K562 (cell line): ENCODE data around the gene SCFD2. TPM values are rescaled to one million over a fixed set of nuclear protein-coding genes. Genes with fewer than 3 reads are reported as not detected.

ENCODE experiments used
- BCL6 ChIP-seq: fragments of 250-450 bp; sonication (Bioruptor Pico); IDR thresholded peaks from 2 replicates; pipeline ENCODE4 v1.4.0; 2020
- BCOR ChIP-seq: fragments of 450-650 bp; IDR thresholded peaks from 2 replicates; pipeline ENCODE4 v1.6.1; 2016
- CTBP1 ChIP-seq: fragments of 450-650 bp; IDR thresholded peaks from 2 replicates; pipeline ENCODE4 v1.6.1; 2016; ENCODE audit warnings: borderline replicate concordance
- ELF2 ChIP-seq: fragments of 250-450 bp; sonication (Bioruptor Pico); IDR thresholded peaks from 2 replicates; pipeline ENCODE4 v1.5.0; 2021; ENCODE audit warnings: mild to moderate bottlenecking
- ETS2 ChIP-seq: IDR thresholded peaks from 2 replicates; pipeline ENCODE4 v1.6.1; 2016; ENCODE audit warnings: borderline replicate concordance, missing genetic modification characterization, mild to moderate bottlenecking, moderate library complexity, missing compliant biosample characterization; ENCODE audit not compliant: poor library complexity, severe bottlenecking
- FOS ChIP-seq: IDR thresholded peaks from 3 replicates; pipeline ENCODE4 v1.6.1; 2011; ENCODE audit not compliant: insufficient read length; ENCODE audit errors: extremely low read depth
- GATAD2A ChIP-seq: fragments of 450-650 bp; IDR thresholded peaks from 2 replicates; pipeline ENCODE4 v1.6.1; 2017
- JUNB ChIP-seq: fragments of 450-650 bp; formaldehyde crosslinking; conservative IDR thresholded peaks from 2 replicates; pipeline ENCODE4 v1.4.0; 2020; ENCODE audit warnings: mild to moderate bottlenecking
- KAT2B ChIP-seq: IDR thresholded peaks from one replicate; pipeline ENCODE4 v1.6.1; 2012; ENCODE audit warnings: low read depth, mild to moderate bottlenecking, control low read depth, inconsistent platforms, low read length, moderate library complexity
- RBM25 ChIP-seq: fragments of 200-400 bp; formaldehyde crosslinking; IDR thresholded peaks from 2 replicates; pipeline ENCODE4 v1.6.1; 2018; ENCODE audit warnings: low read length, low read depth, moderate library complexity; ENCODE audit not compliant: severe bottlenecking
- SAP30 ChIP-seq: fragments of 200-600 bp; sonication (generic); IDR thresholded peaks from 2 replicates; pipeline ENCODE4 v1.6.1; 2012; ENCODE audit warnings: borderline replicate concordance, low read depth, mild to moderate bottlenecking, moderate library complexity, low read length, control low read depth, inconsistent platforms; ENCODE audit not compliant: insufficient read depth, poor library complexity, severe bottlenecking
- SMAD3 ChIP-seq: fragments of 450-650 bp; formaldehyde crosslinking; conservative IDR thresholded peaks from 2 replicates; pipeline ENCODE4 v1.4.0; 2020; ENCODE audit warnings: mild to moderate bottlenecking
- SMARCB1 ChIP-seq: IDR thresholded peaks from 2 replicates; pipeline ENCODE4 v1.6.1; 2011; ENCODE audit warnings: improper control_type of control experiment, low read depth; ENCODE audit not compliant: insufficient read length
- SPI1 ChIP-seq: IDR thresholded peaks from 2 replicates; pipeline ENCODE4 v1.6.1; 2011; ENCODE audit warnings: low read depth, low read length, control low read depth, borderline replicate concordance
- YBX1 ChIP-seq: fragments of 450-650 bp; IDR thresholded peaks from 2 replicates; pipeline ENCODE4 v1.7.1; 2016; ENCODE audit warnings: mild to moderate bottlenecking
- ZFP30 ChIP-seq: fragments of 250-450 bp; sonication (Bioruptor Pico); IDR thresholded peaks from 2 replicates; pipeline ENCODE4 v1.8.0; 2022; ENCODE audit warnings: moderate library complexity, mild to moderate bottlenecking, inconsistent platforms, borderline replicate concordance
- ZKSCAN1 ChIP-seq: fragments of 150-350 bp; IDR thresholded peaks from 2 replicates; pipeline ENCODE4 v1.6.1; 2016; ENCODE audit warnings: low read depth, low read length
- ZNF79 ChIP-seq: fragments of 250-450 bp; sonication (Bioruptor Pico); IDR thresholded peaks from 2 replicates; pipeline ENCODE4 v1.4.0; 2020; ENCODE audit warnings: low read depth, mild to moderate bottlenecking, moderate library complexity
- polyA plus RNA-seq, 8 experiments: library from polyadenylated mRNA; depleted of rRNA in 4 of 8; stranded (reverse) in 5 of 8; unstranded in 3 of 8; fragments of >200 nt; fragmentation: Nextera tagmentation in 2 of 8; fragmentation: Illumina TruSeq in 1 of 8; extraction: Ambion mirVana in 2 of 8; extraction: Trizol in 1 of 8; gene quantifications; 2 replicates each; pipeline versions ENCODE4 v1.2.1 to v1.2.3, GENCODE V29; 2011 to 2014; ENCODE audit warnings: inconsistent platforms in 1 of 8, missing spikeins in 1 of 8
- total RNA-seq, 7 experiments: library from RNA; depleted of rRNA in 6 of 7; stranded (reverse); fragments of >200 nt in 6 of 7; fragmentation: Illumina TruSeq in 2 of 7; extraction: Trizol in 2 of 7; gene quantifications; 2 replicates each; pipeline versions ENCODE4 v1.2.1 to v1.2.3, GENCODE V29; 2011 to 2021; ENCODE audit warnings: low replicate concordance in 1 of 7
- TF ChIP-seq, protein P1 (sequence below): fragments of 450-650 bp; IDR thresholded peaks from 2 replicates; pipeline ENCODE4 v1.6.1; 2016; ENCODE audit warnings: low read depth, mild to moderate bottlenecking, moderate library complexity
- TF ChIP-seq, protein P2 (sequence below), 2 experiments: fragments of 450-650 bp in 1 of 2; sonication (generic) in 1 of 2; formaldehyde crosslinking; conservative IDR thresholded peaks; 2 replicates each; pipeline versions ENCODE4 v1.4.0 to v1.8.1; 2020 to 2022; ENCODE audit warnings: mild to moderate bottlenecking in 1 of 2, missing genetic modification reagents in 1 of 2
- TF ChIP-seq, protein P3 (sequence below): fragments of 450-650 bp; IDR thresholded peaks from 2 replicates; pipeline ENCODE4 v1.7.0; 2016; ENCODE audit warnings: borderline replicate concordance
- TF ChIP-seq, protein P4 (sequence below): fragments of 200-400 bp; formaldehyde crosslinking; IDR thresholded peaks from 2 replicates; pipeline ENCODE4 v1.6.1; 2017; ENCODE audit warnings: mild to moderate bottlenecking, low read depth, low read length, moderate library complexity
- TF ChIP-seq, protein P5 (sequence below): fragments of 250-450 bp; sonication (Bioruptor Pico); IDR thresholded peaks from 2 replicates; pipeline ENCODE4 v1.8.0; 2021; ENCODE audit warnings: moderate library complexity, mild to moderate bottlenecking, inconsistent platforms
- TF ChIP-seq, protein P6 (sequence below): fragments of 250-450 bp; sonication (Bioruptor Pico); IDR thresholded peaks from 2 replicates; pipeline ENCODE4 v1.9.0; 2021; ENCODE audit warnings: mild to moderate bottlenecking

The SCFD2 gene
- total and polyA plus RNA-seq, 9 of the 15 experiments (the other 6 are each of a cell fraction or from before 2014, with no cell fraction given): 5.7 to 30.3 (median 22.8) TPM

DNA sequence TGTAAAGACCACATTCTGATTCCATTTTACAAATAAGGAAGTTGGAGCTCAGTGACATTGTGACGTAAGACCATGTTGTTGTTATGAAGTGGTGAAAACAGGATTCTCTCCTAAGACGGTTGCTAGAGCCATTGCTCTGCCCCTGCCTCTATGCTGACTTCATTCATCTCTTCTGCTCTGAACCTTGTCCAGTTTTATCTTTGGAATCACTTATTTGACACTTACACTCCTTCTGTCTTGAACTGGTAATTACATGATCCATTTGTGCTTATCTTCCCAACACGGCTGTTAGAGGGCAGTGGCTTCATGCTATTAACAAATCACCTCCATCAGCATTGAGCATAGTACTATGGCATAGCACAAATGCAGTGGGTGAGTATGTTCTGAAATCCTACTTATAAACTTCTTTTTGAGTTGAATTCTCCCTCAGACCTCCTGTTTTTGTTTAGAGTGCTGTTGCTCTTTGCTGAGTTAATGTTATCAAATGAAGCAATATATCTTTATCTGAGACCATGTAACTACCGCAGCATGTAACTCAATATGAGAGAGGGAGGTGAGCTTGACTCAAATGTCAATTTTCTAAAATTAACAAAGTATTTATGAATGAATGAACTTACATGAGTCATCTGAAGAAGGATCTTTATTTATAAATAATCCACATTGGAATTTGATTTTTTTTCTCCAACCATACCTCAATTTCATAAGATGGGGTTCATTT lies 326.0 kb downstream of the SCFD2 start (continued):
- TF ChIP-seq SMARCB1: no peak
- TF ChIP-seq SPI1: no peak
- TF ChIP-seq, protein P1, sequence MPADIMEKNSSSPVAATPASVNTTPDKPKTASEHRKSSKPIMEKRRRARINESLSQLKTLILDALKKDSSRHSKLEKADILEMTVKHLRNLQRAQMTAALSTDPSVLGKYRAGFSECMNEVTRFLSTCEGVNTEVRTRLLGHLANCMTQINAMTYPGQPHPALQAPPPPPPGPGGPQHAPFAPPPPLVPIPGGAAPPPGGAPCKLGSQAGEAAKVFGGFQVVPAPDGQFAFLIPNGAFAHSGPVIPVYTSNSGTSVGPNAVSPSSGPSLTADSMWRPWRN: no peak
- no peak for TF ChIP-seq FOS
- no peak for TF ChIP-seq ZFP30 (CRISPR knock-in tag)
- no peak for TF ChIP-seq ELF2 (CRISPR knock-in tag)
- TF ChIP-seq, protein P2, sequence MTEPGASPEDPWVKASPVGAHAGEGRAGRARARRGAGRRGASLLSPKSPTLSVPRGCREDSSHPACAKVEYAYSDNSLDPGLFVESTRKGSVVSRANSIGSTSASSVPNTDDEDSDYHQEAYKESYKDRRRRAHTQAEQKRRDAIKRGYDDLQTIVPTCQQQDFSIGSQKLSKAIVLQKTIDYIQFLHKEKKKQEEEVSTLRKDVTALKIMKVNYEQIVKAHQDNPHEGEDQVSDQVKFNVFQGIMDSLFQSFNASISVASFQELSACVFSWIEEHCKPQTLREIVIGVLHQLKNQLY (CRISPR knock-in tag; conservative IDR thresholded peaks at IDR 0.05): no peak
- no peak for TF ChIP-seq ZNF79 (CRISPR knock-in tag)
- TF ChIP-seq YBX1: no peak
- no peak for TF ChIP-seq BCOR
- TF ChIP-seq CTBP1: peak; percentile 48; the same call in 1 of the 2 replicates
- TF ChIP-seq SAP30: no peak
- no peak for TF ChIP-seq ETS2 (tag)
- TF ChIP-seq, protein P3, sequence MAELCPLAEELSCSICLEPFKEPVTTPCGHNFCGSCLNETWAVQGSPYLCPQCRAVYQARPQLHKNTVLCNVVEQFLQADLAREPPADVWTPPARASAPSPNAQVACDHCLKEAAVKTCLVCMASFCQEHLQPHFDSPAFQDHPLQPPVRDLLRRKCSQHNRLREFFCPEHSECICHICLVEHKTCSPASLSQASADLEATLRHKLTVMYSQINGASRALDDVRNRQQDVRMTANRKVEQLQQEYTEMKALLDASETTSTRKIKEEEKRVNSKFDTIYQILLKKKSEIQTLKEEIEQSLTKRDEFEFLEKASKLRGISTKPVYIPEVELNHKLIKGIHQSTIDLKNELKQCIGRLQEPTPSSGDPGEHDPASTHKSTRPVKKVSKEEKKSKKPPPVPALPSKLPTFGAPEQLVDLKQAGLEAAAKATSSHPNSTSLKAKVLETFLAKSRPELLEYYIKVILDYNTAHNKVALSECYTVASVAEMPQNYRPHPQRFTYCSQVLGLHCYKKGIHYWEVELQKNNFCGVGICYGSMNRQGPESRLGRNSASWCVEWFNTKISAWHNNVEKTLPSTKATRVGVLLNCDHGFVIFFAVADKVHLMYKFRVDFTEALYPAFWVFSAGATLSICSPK: no peak
- TF ChIP-seq BCL6: no peak
- no peak for TF ChIP-seq JUNB (CRISPR knock-in tag)
- TF ChIP-seq GATAD2A: no peak
- no peak for TF ChIP-seq KAT2B
- TF ChIP-seq, protein P4, sequence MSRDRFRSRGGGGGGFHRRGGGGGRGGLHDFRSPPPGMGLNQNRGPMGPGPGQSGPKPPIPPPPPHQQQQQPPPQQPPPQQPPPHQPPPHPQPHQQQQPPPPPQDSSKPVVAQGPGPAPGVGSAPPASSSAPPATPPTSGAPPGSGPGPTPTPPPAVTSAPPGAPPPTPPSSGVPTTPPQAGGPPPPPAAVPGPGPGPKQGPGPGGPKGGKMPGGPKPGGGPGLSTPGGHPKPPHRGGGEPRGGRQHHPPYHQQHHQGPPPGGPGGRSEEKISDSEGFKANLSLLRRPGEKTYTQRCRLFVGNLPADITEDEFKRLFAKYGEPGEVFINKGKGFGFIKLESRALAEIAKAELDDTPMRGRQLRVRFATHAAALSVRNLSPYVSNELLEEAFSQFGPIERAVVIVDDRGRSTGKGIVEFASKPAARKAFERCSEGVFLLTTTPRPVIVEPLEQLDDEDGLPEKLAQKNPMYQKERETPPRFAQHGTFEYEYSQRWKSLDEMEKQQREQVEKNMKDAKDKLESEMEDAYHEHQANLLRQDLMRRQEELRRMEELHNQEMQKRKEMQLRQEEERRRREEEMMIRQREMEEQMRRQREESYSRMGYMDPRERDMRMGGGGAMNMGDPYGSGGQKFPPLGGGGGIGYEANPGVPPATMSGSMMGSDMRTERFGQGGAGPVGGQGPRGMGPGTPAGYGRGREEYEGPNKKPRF: no peak
- TF ChIP-seq RBM25: peak; percentile 45
- TF ChIP-seq, protein P5, sequence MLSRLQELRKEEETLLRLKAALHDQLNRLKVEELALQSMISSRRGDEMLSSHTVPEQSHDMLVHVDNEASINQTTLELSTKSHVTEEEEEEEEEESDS (CRISPR knock-in tag): no peak
- TF ChIP-seq, protein P6, sequence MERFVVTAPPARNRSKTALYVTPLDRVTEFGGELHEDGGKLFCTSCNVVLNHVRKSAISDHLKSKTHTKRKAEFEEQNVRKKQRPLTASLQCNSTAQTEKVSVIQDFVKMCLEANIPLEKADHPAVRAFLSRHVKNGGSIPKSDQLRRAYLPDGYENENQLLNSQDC (CRISPR knock-in tag): no peak
- no peak for TF ChIP-seq SMAD3 (CRISPR knock-in tag)
- TF ChIP-seq ZKSCAN1: no peak
